DND-41 (cell line): ENCODE data around the gene NOTCH2.

Experiments
- ATAC-seq: fragments of 200-7000 bp; cut with Tn5 transposase; 3 replicates; pipeline ENCODE4 v1.9.1; 2021; ENCODE audit warnings: low read depth; ENCODE audit not compliant: insufficient read depth
- DNase-seq: peaks from one replicate; pipeline ENCODE4 v3.0.0-alpha.2; 2020
- H2AFZ ChIP-seq: 2 replicates; pipeline ENCODE4 v1.6.0; 2012; ENCODE audit warnings: low read depth, low read length
- H3K27ac ChIP-seq: 2 replicates; pipeline ENCODE4 v1.5.1; 2012; ENCODE audit warnings: low read length, inconsistent platforms
- H3K27me3 ChIP-seq: fragments of 200-600 bp; sonication (generic); 2 replicates; pipeline ENCODE4 v1.6.0; 2012; ENCODE audit warnings: low read length, mild to moderate bottlenecking, inconsistent platforms; ENCODE audit not compliant: insufficient read depth, poor library complexity
- H3K36me3 ChIP-seq: 2 replicates; pipeline ENCODE4 v1.5.1; 2012; ENCODE audit warnings: low read length, inconsistent platforms; ENCODE audit not compliant: insufficient read depth
- H3K4me1 ChIP-seq: 2 replicates; pipeline ENCODE4 v1.5.1; 2012; ENCODE audit warnings: mild to moderate bottlenecking, low read length; ENCODE audit not compliant: insufficient read depth
- H3K4me2 ChIP-seq: 2 replicates; pipeline ENCODE4 v1.6.0; 2012; ENCODE audit warnings: mild to moderate bottlenecking, moderate library complexity, low read length, inconsistent platforms; ENCODE audit not compliant: insufficient read depth
- H3K4me3 ChIP-seq, 2 experiments: fragments of 200-600 bp in 1 of 2; shearing (Covaris generic) in 1 of 2; 2 replicates each; pipeline ENCODE4 v1.5.1; 2012 to 2016; ENCODE audit warnings: inconsistent platforms in 2 of 2, low read length in 2 of 2, mild to moderate bottlenecking in 2 of 2, low read depth in 1 of 2, moderate library complexity in 1 of 2
- H3K79me2 ChIP-seq: 2 replicates; pipeline ENCODE4 v1.6.0; 2012; ENCODE audit warnings: low read length, inconsistent platforms; ENCODE audit not compliant: insufficient read depth
- H3K9ac ChIP-seq: 2 replicates; pipeline ENCODE4 v1.6.0; 2012; ENCODE audit warnings: low read depth, mild to moderate bottlenecking, inconsistent platforms, low read length, moderate library complexity
- H3K9me3 ChIP-seq: 2 replicates; pipeline ENCODE4 v1.5.1; 2012; ENCODE audit warnings: low read length, moderate library complexity, mild to moderate bottlenecking, inconsistent platforms; ENCODE audit not compliant: insufficient read depth, severe bottlenecking
- H4K20me1 ChIP-seq: 2 replicates; pipeline ENCODE4 v1.6.0; 2012; ENCODE audit warnings: low read length; ENCODE audit not compliant: insufficient read depth
- CTCF ChIP-seq: IDR thresholded peaks from 2 replicates; pipeline ENCODE4 v1.5.1; 2012; ENCODE audit warnings: borderline replicate concordance, low read length, moderate library complexity, mild to moderate bottlenecking; ENCODE audit not compliant: poor library complexity, severe bottlenecking; ENCODE audit errors: extremely low read depth
- EZH2 ChIP-seq: IDR thresholded peaks from 3 replicates; pipeline ENCODE4 v1.6.1; 2012; ENCODE audit warnings: borderline replicate concordance, low read depth, mild to moderate bottlenecking, moderate library complexity, low read length, inconsistent platforms; ENCODE audit not compliant: severe bottlenecking

NOTCH2 gene

GRCh38 chr1:119943216-119943615 lies 126.2 kb downstream of the NOTCH2 start:
- no peaks in the 10 kb centered on the region for H4K20me1 ChIP-seq
- TF ChIP-seq CTCF (no peak), EZH2 (no peak)
- peaks cover 38% of the 10 kb centered on the region for H3K36me3 ChIP-seq
- H3K4me3 ChIP-seq = no peak overlapping the region
- no peak overlapping the region for H3K9ac ChIP-seq
- no peak overlapping the region for H2AFZ ChIP-seq
- H3K4me2 ChIP-seq = no peak overlapping the region
- H3K27me3 ChIP-seq = no peaks in the 10 kb centered on the region
- ATAC-seq (no peak), DNase-seq (no peak)
- no peaks in the 10 kb centered on the region for H3K4me1 ChIP-seq
- no peaks in the 10 kb centered on the region for H3K9me3 ChIP-seq
- H3K79me2 ChIP-seq = no peaks in the 10 kb centered on the region
- no peak overlapping the region for H3K27ac ChIP-seq

- Histone ChIP-seq H3K9ac (no peak overlapping the region), H2AFZ (no peak overlapping the region), H3K36me3 (peaks cover 47% of the 10 kb centered on the region), H3K9me3 (no peaks in the 10 kb centered on the region), H3K79me2 (no peaks in the 10 kb centered on the region), H4K20me1 (no peaks in the 10 kb centered on the region), H3K27ac (no peak overlapping the region), H3K4me3 (no peak overlapping the region), H3K27me3 (no peaks in the 10 kb centered on the region), H3K4me2 (no peak overlapping the region), H3K4me1 (no peaks in the 10 kb centered on the region)
- ATAC-seq (no peak), DNase-seq (no peak)
- no peak for TF ChIP-seq EZH2
- TF ChIP-seq CTCF = no peak
Observed at GRCh38 chr1:119941392-119941791, 128.1 kb downstream of the NOTCH2 start.

- DNase-seq (peak; percentile 10), ATAC-seq (peak; percentile 83)
- Histone ChIP-seq H3K4me2 (no peak overlapping the region), H3K36me3 (peaks cover 54% of the 10 kb centered on the region), H3K27ac (no peak overlapping the region), H3K79me2 (no peaks in the 10 kb centered on the region), H3K9me3 (no peaks in the 10 kb centered on the region), H4K20me1 (no peaks in the 10 kb centered on the region), H3K27me3 (no peaks in the 10 kb centered on the region), H3K9ac (no peak overlapping the region), H3K4me3 (no peak overlapping the region), H3K4me1 (no peaks in the 10 kb centered on the region), H2AFZ (no peak overlapping the region)
- TF ChIP-seq CTCF = no peak
- no peak for TF ChIP-seq EZH2
Observed at GRCh38 chr1:119940697-119941096, 128.8 kb downstream of the NOTCH2 start.

GRCh38 chr1:119937198-119937597 lies 132.3 kb downstream of the NOTCH2 start:
- Histone ChIP-seq H3K27ac (no peak overlapping the region), H3K9me3 (peaks cover 4% of the 10 kb centered on the region), H4K20me1 (no peaks in the 10 kb centered on the region), H3K79me2 (no peaks in the 10 kb centered on the region), H3K4me1 (no peaks in the 10 kb centered on the region), H2AFZ (no peak overlapping the region), H3K9ac (no peak overlapping the region), H3K36me3 (peaks cover 84% of the 10 kb centered on the region), H3K4me3 (no peak overlapping the region), H3K27me3 (no peaks in the 10 kb centered on the region), H3K4me2 (no peak overlapping the region)
- ATAC-seq = no peak
- TF ChIP-seq EZH2 (no peak), CTCF (no peak)
- DNase-seq = no peak
